ENCODE results near the gene KCNMA1. TPM values are rescaled to one million over a fixed set of nuclear protein-coding genes. Genes with fewer than 3 reads are reported as not detected.

KCNMA1 gene
- total RNA-seq, 4 donors from 2014 or later: 4.6 to 10.5 (median 7.8) TPM

- no peak for DNase-seq (ENCODE audit: low spot score in 2 of 2)
- TF ChIP-seq POLR2AphosphoS5 (IDR thresholded peaks at IDR 0.05) (no peak), POLR2A (IDR thresholded peaks at IDR 0.05) (no peak), EP300 (IDR thresholded peaks at IDR 0.05) (no peak)
- TF ChIP-seq, protein P1, sequence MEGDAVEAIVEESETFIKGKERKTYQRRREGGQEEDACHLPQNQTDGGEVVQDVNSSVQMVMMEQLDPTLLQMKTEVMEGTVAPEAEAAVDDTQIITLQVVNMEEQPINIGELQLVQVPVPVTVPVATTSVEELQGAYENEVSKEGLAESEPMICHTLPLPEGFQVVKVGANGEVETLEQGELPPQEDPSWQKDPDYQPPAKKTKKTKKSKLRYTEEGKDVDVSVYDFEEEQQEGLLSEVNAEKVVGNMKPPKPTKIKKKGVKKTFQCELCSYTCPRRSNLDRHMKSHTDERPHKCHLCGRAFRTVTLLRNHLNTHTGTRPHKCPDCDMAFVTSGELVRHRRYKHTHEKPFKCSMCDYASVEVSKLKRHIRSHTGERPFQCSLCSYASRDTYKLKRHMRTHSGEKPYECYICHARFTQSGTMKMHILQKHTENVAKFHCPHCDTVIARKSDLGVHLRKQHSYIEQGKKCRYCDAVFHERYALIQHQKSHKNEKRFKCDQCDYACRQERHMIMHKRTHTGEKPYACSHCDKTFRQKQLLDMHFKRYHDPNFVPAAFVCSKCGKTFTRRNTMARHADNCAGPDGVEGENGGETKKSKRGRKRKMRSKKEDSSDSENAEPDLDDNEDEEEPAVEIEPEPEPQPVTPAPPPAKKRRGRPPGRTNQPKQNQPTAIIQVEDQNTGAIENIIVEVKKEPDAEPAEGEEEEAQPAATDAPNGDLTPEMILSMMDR (IDR thresholded peaks at IDR 0.05): no peak
- Histone ChIP-seq H3K4me3 (no peak overlapping the region), H3K27ac (no peak overlapping the region), H3K9me3 (no peaks in the 10 kb centered on the region), H3K36me3 (no peaks in the 10 kb centered on the region), H3K4me1 (peaks cover 6% of the 10 kb centered on the region), H3K27me3 (no peaks in the 10 kb centered on the region)
- 100% methylated on average over 1 of the region's 1 CpG for WGBS
Observed at GRCh38 chr10:77350134-77350533, 287.5 kb downstream of the KCNMA1 start.

DNA sequence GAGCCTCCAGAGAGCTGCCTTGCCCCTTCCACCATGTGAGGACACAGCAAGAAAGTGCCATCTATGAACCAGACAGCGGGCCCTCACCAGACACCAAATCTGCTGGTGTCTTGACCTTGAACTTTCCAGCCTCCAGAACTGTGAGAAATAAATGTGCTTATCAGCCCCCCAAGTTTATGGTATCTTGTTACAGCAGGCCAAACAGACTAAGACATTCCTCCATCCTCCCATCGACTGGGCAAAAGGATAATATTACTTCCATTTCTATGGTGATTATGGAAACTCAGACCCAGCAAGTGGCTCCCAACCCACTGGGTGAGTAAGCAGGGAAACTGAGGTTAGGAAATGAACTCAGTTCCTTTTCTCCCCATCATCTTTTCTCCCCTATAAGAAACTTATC is 288.4 kb downstream of the KCNMA1 start:
- TF ChIP-seq POLR2A (IDR thresholded peaks at IDR 0.05): no peak
- TF ChIP-seq POLR2AphosphoS5 (IDR thresholded peaks at IDR 0.05): no peak
- TF ChIP-seq, protein P1 (IDR thresholded peaks at IDR 0.05): no peak
- H3K4me3 ChIP-seq: no peak overlapping the region

DNA sequence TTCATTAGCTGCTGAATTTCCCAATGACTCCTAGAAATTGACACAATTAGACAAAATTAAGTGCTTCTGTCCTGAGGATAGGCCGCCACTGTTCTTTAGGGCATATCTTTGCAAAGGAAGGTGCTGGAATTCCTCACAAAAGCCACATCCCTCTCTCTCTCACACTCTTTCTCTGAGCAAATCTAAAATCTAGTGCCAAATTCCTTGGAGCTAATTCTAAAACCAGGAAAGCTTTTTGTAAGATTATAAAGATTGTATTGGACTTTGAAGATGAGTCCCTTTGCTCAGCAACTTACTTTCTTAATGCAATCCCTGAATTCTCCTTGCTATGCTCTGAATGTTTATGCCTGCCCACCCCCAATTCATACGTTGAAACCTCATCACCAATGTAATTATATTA is 288.9 kb downstream of the KCNMA1 start:
- TF ChIP-seq EP300 (IDR thresholded peaks at IDR 0.05) (no peak), POLR2AphosphoS5 (IDR thresholded peaks at IDR 0.05) (no peak), POLR2A (IDR thresholded peaks at IDR 0.05) (no peak)
- TF ChIP-seq, protein P1 (IDR thresholded peaks at IDR 0.05): no peak
- DNase-seq (ENCODE audit: low spot score in 2 of 2): no peak
- WGBS: 81% methylated on average over 2 of the region's 2 CpGs
- no peak overlapping the region for H3K4me3 ChIP-seq
- no peaks in the 10 kb centered on the region for H3K9me3 ChIP-seq
- H3K27ac ChIP-seq: no peak overlapping the region
- H3K36me3 ChIP-seq: no peaks in the 10 kb centered on the region
- no peaks in the 10 kb centered on the region for H3K27me3 ChIP-seq
- peaks cover 6% of the 10 kb centered on the region for H3K4me1 ChIP-seq

More for the DNA sequence above, 288.4 kb downstream of the KCNMA1 start:
- DNase-seq (ENCODE audit: low spot score in 2 of 2): no peak
- 85% methylated on average over 2 of the region's 2 CpGs for WGBS
- H3K9me3 ChIP-seq: no peaks in the 10 kb centered on the region
- H3K27me3 ChIP-seq: no peaks in the 10 kb centered on the region
- no peak overlapping the region for H3K27ac ChIP-seq
- no peaks in the 10 kb centered on the region for H3K36me3 ChIP-seq
- peaks cover 6% of the 10 kb centered on the region for H3K4me1 ChIP-seq

DNA sequence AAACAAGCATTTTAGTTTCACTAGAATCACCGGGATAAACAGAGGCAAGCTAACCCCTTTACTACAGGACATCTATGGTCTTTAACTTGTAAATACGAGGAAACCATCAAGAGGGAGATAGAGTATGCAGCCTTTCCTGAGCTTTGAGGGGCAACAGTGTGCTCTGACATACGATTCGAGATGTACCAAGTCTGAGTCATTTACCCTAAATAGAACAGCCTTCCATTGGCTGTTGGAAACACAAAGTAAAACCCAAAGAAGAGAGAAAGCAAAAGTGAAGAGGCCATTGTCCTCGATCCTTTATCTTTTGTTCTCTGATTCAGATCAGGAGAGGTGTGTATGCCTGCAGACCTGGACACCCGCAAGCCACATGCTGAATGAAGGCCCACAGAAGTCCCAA is 289.5 kb downstream of the KCNMA1 start:
- TF ChIP-seq POLR2A (IDR thresholded peaks at IDR 0.05): no peak
- TF ChIP-seq, protein P1 (IDR thresholded peaks at IDR 0.05): no peak
- Histone ChIP-seq H3K27me3 (no peaks in the 10 kb centered on the region), H3K4me3 (no peak overlapping the region), H3K27ac (no peak overlapping the region), H3K9me3 (no peaks in the 10 kb centered on the region), H3K4me1 (peaks cover 6% of the 10 kb centered on the region), H3K36me3 (no peaks in the 10 kb centered on the region)
- WGBS: 93% methylated on average over 6 of the region's 6 CpGs
- DNase-seq (ENCODE audit: low spot score in 2 of 2): no peak

DNA sequence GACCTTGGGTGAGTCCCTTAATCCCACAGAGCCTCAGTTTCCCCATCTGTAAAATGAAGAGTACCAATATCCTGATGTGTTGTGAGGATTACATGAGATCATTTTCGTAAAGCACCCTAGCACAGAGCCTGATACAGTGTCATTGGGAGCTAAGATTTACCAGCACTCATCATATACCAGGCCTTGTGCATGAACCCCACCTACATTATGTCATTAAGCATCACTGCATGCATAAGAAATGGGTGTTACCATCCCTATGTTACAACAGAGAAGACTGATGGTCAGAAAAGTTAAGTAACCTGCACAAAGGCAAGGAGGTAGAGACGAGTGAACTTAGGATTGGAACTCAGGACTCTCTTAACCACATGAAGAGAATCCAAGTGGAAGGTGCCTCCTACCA is 290.6 kb downstream of the KCNMA1 start:
- Histone ChIP-seq H3K4me1 (peaks cover 6% of the 10 kb centered on the region), H3K27ac (no peak overlapping the region), H3K27me3 (no peaks in the 10 kb centered on the region), H3K9me3 (no peaks in the 10 kb centered on the region), H3K36me3 (no peaks in the 10 kb centered on the region), H3K4me3 (no peak overlapping the region)
- TF ChIP-seq EP300 (IDR thresholded peaks at IDR 0.05) (no peak), POLR2A (IDR thresholded peaks at IDR 0.05) (no peak)
- TF ChIP-seq, protein P1 (IDR thresholded peaks at IDR 0.05): no peak
- WGBS: 98% methylated on average over 2 of the region's 2 CpGs
- no peak for DNase-seq (ENCODE audit: low spot score in 2 of 2)
